HG03354 (cell line): ENCODE results near the gene CSKMT.

Experiments
- ATAC-seq: cut with Tn5 transposase; IDR thresholded peaks from one replicate; pipeline ENCODE4 v1.9.1; 2021; ENCODE audit warnings: mild to moderate bottlenecking; ENCODE audit not compliant: unreplicated experiment, poor library complexity, severe bottlenecking

CSKMT gene

DNA sequence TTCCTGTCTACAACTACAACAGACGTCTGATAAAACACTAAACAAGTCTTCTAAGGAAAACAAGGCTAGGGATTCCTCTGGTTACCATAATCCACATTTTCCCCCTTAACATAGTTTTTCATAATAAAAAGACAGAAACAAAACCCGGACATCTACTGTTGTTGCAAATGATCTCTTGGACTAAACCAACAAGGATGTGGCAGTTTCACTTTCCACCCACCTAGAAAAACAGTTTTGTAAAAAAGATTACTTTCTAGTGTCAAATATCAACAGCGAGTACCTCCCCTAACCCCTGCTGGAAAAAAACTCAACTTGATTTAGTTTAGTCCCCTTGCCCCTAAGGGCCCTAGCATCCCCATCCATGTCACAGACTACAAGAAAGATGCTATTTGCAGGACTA is 47.7 kb downstream of the CSKMT start:
- ATAC-seq: no peak

DNA sequence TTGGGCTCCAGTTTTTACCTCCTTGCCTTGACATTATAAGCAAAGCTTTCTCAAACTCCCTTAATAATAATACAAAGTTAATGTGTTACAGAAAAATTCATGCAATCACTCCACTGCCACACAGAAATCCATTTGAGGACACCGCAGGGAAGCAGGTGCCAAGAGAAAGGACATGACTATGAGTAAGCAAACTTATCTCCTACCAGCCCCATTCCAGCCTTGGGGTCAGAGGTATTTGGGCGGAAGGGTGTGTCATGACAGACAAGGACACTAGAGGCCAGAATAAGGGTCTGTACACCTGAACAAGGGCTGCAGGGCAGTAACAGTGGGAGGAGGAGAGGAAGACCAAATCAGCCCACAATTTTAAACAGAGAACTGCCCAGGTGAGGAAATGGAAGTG is 48.2 kb downstream of the CSKMT start:
- ATAC-seq: no peak

DNA sequence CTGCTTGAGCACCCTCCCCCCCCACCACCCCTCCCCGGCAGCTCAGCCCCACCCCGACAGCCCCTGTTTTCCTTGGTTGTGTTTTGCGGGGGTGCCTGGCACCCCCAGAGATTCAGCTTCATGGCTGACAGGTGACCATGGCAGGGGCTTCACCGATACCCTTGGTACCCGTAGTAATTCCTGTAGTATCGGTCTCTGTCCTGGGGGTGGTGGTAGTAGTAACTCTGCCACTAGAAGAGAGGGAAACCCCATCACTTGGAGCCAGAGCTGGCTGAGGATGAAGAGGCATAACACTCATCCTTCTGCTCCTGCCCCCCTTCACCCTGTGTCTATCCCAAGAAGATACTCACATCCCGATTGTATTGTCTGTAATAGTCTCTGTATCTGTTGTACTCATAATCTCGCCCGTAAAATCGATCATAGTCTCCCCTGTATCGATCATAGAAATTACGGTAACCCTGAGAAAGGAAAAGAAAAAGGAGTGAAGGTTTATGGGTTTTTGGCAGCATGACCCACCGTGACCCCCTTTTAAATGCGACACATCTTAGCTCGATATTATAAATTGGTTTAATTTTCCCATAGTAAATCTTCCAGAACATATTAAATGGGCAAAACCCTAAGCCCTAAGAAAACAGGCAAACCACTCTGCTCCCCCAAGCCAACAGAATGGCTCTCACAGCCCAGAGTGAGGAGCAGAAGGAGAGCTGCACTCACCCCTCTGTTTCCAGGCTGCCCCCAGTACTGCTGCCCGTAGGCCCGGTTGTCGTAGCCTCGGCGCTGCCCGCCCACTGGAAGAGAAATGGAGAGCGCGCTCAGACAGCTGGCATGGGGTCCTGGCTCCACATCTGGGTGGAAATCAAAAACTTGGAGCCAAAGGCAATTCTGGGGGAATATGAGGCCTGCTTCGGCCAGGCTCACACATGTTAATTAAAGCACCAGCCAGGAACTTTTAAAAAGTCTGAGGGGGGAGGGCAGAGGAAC is 50.3 kb downstream of the CSKMT start:
- no peak for ATAC-seq

DNA sequence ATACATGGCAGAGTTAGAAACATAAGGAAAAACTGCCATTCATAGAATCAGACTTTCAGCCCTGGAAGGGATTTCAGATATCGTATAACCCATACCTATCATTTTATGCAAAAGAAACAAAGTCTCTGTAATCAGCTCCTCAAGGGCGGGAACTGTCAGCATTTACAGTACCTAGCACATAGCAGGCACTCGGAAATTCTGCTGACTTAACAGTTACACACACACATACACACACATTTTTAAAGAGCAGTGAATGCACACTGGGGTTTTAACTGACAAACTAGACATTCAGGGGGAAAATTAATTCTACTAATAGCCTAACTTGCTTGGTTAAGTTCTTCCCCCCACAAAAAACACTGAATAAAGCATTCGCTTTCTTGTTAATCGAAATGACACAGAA is 51.1 kb downstream of the CSKMT start:
- no peak for ATAC-seq

DNA sequence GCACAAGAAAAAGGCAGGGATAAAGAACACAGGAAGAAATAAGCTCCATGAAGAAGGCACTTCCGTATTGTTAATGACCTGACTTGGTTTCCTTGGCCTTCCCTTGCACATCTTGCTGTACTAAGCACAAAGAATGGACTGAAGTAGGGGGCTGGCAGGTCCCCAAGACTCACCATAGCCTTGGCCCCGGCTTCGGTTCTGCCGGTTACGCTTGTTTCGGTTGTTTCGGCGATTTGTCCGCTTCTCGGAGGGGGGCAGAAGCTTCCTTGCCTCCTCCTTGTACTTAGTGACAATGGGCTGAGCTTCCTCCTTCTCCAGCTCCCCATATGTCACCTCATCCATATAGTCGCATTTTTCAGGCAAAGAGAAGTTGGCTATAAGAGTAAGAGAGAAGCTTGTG is 51.7 kb downstream of the CSKMT start:
- no peak for ATAC-seq
